HepG2 (cell line): ENCODE measurements around the gene AGRN. TPM values are rescaled to one million over a fixed set of nuclear protein-coding genes. Genes with fewer than 3 reads are reported as not detected.

Experiments used
- CBFB ChIP-seq: sonication (generic); formaldehyde crosslinking; IDR thresholded peaks from 2 replicates; pipeline ENCODE4 v1.4.0; 2020; ENCODE audit warnings: missing genetic modification reagents
- CEBPB ChIP-seq: IDR thresholded peaks from 2 replicates; pipeline ENCODE4 v1.6.1; 2011; ENCODE audit warnings: low read depth, low read length, improper control_type of control experiment, borderline replicate concordance
- FOXK2 ChIP-seq: fragments of 450-650 bp; IDR thresholded peaks from 2 replicates; pipeline ENCODE4 v1.6.1; 2016
- HINFP ChIP-seq: sonication (generic); formaldehyde crosslinking; IDR thresholded peaks from 2 replicates; pipeline ENCODE4 v1.4.0; 2020; ENCODE audit warnings: low read depth, mild to moderate bottlenecking, missing genetic modification reagents
- HMG20A ChIP-seq: IDR thresholded peaks from 2 replicates; pipeline ENCODE4 v1.6.1; 2016; ENCODE audit warnings: borderline replicate concordance
- HNRNPH1 ChIP-seq: fragments of 200-400 bp; formaldehyde crosslinking; optimal IDR thresholded peaks from 2 replicates; pipeline ENCODE3; 2017; ENCODE audit warnings: mild to moderate bottlenecking, low read depth, low read length
- KDM5A ChIP-seq: fragments of 200-600 bp; sonication (generic); IDR thresholded peaks from 2 replicates; pipeline ENCODE4 v1.7.0; 2018; ENCODE audit warnings: antibody characterized with exemption, mild to moderate bottlenecking, low read length, borderline replicate concordance
- NFE2 ChIP-seq: sonication (generic); formaldehyde crosslinking; IDR thresholded peaks from 2 replicates; pipeline ENCODE4 v1.4.0; 2020; ENCODE audit warnings: missing genetic modification reagents
- NR2F2 ChIP-seq: IDR thresholded peaks from 2 replicates; pipeline ENCODE4 v1.6.1; 2012; ENCODE audit warnings: low read depth, inconsistent platforms, borderline replicate concordance
- NR2F6 ChIP-seq, 2 experiments: IDR thresholded peaks; 2 replicates each; pipeline ENCODE4 v1.6.1; 2016; ENCODE audit warnings: antibody characterized with exemption in 1 of 2, mild to moderate bottlenecking in 1 of 2
- RBM39 ChIP-seq: fragments of 200-400 bp; formaldehyde crosslinking; IDR thresholded peaks from one replicate; pipeline ENCODE4 v1.6.1; 2018; ENCODE audit warnings: antibody characterized with exemption, mild to moderate bottlenecking, low read depth, low read length; ENCODE audit not compliant: poor library complexity, severe bottlenecking
- U2AF1 ChIP-seq: fragments of 200-400 bp; formaldehyde crosslinking; optimal IDR thresholded peaks from 2 replicates; pipeline ENCODE3; 2017; ENCODE audit warnings: mild to moderate bottlenecking, low read depth, low read length
- ZNF326 ChIP-seq: sonication (generic); formaldehyde crosslinking; IDR thresholded peaks from 2 replicates; pipeline ENCODE4 v1.4.0; 2020; ENCODE audit warnings: missing genetic modification reagents, borderline replicate concordance
- ZNF660 ChIP-seq: sonication (generic); formaldehyde crosslinking; IDR thresholded peaks from 2 replicates; pipeline ENCODE4 v1.5.1; 2020; ENCODE audit warnings: mild to moderate bottlenecking, low read depth, missing genetic modification reagents, borderline replicate concordance
- ZNF709 ChIP-seq: sonication (generic); formaldehyde crosslinking; IDR thresholded peaks from 2 replicates; pipeline ENCODE4 v1.5.0; 2020; ENCODE audit warnings: mild to moderate bottlenecking, missing genetic modification reagents
- ZSCAN21 ChIP-seq: sonication (generic); formaldehyde crosslinking; IDR thresholded peaks from 2 replicates; pipeline ENCODE4 v1.8.0; 2022; ENCODE audit warnings: mild to moderate bottlenecking, missing genetic modification reagents, moderate library complexity, borderline replicate concordance
- polyA plus RNA-seq, 8 experiments: library from polyadenylated mRNA; depleted of rRNA in 3 of 8; stranded (reverse) in 7 of 8; unstranded in 1 of 8; fragments of >200 nt; fragmentation: Illumina TruSeq in 4 of 8; extraction: Trizol in 4 of 8; gene quantifications; 2 replicates each; pipeline versions ENCODE4 v1.2.1 to v1.2.3, GENCODE V29; 2011 to 2016; ENCODE audit warnings: low read depth in 4 of 8, missing spikeins in 1 of 8, mixed read lengths in 1 of 8; ENCODE audit not compliant: insufficient read depth in 1 of 8
- total RNA-seq, 5 experiments: library from RNA; depleted of rRNA; stranded (reverse); fragments of >200 nt; fragmentation: Illumina TruSeq; extraction: Trizol; gene quantifications; 2 replicates each; pipeline ENCODE4 v1.2.3, GENCODE V29; 2016; ENCODE audit warnings: low read depth in 1 of 5
- TF ChIP-seq, protein P1 (sequence below): sonication (generic); formaldehyde crosslinking; IDR thresholded peaks from 2 replicates; pipeline ENCODE4 v1.4.0; 2020; ENCODE audit warnings: missing genetic modification reagents
- TF ChIP-seq, protein P2 (sequence below): IDR thresholded peaks from 2 replicates; pipeline ENCODE4 v1.6.1; 2016; ENCODE audit warnings: low read depth
- TF ChIP-seq, protein P3 (sequence below): sonication (generic); formaldehyde crosslinking; IDR thresholded peaks from 2 replicates; pipeline ENCODE4 v1.8.0; 2022; ENCODE audit warnings: missing genetic modification reagents, mild to moderate bottlenecking, moderate library complexity, borderline replicate concordance
- TF ChIP-seq, protein P4 (sequence below): sonication (generic); formaldehyde crosslinking; IDR thresholded peaks from 2 replicates; pipeline ENCODE4 v1.4.0; 2020; ENCODE audit warnings: mild to moderate bottlenecking, missing genetic modification reagents

AGRN gene
- total and polyA plus RNA-seq, 2 of the 13 experiments (the other 11 are each of a cell fraction or from before 2014, with no cell fraction given), result 29.8 to 65.2 TPM

DNA sequence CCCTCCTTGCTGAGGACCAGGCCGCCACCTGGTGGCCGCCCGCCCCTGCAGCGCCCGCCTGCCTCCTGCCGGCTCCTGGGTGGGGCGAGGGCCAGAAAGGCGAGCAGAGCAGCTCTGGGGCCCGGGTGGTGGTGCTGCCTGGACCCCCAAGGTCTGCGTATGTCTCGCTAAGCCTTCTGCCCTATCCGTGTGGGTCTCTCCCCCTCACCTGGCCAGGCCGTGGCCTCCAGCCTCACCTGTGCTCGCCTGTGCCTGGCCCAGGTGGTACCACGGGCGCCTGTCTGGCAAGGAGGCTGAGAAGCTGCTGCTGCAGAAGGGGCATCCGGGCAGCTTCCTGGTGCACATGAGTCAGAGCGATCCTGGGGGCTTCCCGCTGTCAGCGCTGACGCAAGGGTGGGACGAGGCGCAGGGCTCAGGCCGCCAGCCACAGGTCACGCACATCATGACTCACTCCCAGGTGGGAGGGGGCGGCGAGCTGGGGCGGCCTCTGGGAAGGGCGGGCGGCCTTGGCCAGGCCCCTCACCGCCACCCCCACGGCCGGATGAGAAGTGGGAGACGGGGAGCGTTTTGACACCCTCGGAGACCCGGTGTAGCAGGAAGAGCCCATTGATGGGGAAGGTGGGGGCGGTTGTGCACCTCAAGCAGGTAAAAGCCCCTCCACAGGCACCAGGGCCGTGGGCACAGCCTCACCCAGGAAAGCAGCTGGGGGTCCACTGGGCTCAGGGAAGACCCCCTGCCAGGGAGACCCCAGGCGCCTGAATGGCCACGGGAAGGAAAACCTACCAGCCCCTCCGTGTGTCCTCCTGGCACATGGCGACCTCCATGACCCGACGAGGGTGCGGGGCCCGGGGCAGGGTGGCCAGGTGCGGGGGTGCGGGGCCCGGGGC is 44.3 kb downstream of the AGRN start (continued):
- no peak for TF ChIP-seq KDM5A
- TF ChIP-seq, protein P1, sequence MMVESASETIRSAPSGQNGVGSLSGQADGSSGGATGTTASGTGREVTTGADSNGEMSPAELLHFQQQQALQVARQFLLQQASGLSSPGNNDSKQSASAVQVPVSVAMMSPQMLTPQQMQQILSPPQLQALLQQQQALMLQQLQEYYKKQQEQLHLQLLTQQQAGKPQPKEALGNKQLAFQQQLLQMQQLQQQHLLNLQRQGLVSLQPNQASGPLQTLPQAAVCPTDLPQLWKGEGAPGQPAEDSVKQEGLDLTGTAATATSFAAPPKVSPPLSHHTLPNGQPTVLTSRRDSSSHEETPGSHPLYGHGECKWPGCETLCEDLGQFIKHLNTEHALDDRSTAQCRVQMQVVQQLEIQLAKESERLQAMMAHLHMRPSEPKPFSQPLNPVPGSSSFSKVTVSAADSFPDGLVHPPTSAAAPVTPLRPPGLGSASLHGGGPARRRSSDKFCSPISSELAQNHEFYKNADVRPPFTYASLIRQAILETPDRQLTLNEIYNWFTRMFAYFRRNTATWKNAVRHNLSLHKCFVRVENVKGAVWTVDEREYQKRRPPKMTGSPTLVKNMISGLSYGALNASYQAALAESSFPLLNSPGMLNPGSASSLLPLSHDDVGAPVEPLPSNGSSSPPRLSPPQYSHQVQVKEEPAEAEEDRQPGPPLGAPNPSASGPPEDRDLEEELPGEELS (CRISPR knock-in tag), result no peak
- TF ChIP-seq HINFP (CRISPR knock-in tag), result no peak
- peak; percentile 49; the same call in 1 of the 2 replicates for TF ChIP-seq NR2F2
- TF ChIP-seq ZNF660 (CRISPR knock-in tag), result no peak
- peak; percentile 74; the same call in 1 of the 2 replicates for TF ChIP-seq CEBPB
- TF ChIP-seq, protein P2, sequence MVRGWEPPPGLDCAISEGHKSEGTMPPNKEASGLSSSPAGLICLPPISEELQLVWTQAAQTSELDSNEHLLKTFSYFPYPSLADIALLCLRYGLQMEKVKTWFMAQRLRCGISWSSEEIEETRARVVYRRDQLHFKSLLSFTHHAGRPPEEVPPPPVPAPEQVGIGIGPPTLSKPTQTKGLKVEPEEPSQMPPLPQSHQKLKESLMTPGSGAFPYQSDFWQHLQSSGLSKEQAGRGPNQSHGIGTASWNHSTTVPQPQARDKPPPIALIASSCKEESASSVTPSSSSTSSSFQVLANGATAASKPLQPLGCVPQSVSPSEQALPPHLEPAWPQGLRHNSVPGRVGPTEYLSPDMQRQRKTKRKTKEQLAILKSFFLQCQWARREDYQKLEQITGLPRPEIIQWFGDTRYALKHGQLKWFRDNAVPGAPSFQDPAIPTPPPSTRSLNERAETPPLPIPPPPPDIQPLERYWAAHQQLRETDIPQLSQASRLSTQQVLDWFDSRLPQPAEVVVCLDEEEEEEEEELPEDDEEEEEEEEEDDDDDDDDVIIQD (CRISPR knock-in tag), result no peak; the same call in 1 of the 2 replicates
- TF ChIP-seq U2AF1, result no peak
- no peak for TF ChIP-seq HNRNPH1
- TF ChIP-seq CBFB (CRISPR knock-in tag), result no peak
- no peak for TF ChIP-seq FOXK2
- TF ChIP-seq ZNF326 (CRISPR knock-in tag), result no peak
- TF ChIP-seq RBM39, result peak; percentile 68
- TF ChIP-seq ZNF709 (CRISPR knock-in tag), result no peak
- TF ChIP-seq, protein P3, sequence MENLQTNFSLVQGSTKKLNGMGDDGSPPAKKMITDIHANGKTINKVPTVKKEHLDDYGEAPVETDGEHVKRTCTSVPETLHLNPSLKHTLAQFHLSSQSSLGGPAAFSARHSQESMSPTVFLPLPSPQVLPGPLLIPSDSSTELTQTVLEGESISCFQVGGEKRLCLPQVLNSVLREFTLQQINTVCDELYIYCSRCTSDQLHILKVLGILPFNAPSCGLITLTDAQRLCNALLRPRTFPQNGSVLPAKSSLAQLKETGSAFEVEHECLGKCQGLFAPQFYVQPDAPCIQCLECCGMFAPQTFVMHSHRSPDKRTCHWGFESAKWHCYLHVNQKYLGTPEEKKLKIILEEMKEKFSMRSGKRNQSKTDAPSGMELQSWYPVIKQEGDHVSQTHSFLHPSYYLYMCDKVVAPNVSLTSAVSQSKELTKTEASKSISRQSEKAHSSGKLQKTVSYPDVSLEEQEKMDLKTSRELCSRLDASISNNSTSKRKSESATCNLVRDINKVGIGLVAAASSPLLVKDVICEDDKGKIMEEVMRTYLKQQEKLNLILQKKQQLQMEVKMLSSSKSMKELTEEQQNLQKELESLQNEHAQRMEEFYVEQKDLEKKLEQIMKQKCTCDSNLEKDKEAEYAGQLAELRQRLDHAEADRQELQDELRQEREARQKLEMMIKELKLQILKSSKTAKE, result peak; percentile 60; the same call in 1 of the 2 replicates
- no peak for TF ChIP-seq ZSCAN21 (CRISPR knock-in tag)
- TF ChIP-seq NR2F6 (IDR thresholded peaks at IDR 0.05), result no peak
- peak; percentile 69; the same call in 1 of the 2 replicates for TF ChIP-seq NR2F6 (CRISPR knock-in tag; IDR thresholded peaks at IDR 0.05)
- TF ChIP-seq, protein P4, sequence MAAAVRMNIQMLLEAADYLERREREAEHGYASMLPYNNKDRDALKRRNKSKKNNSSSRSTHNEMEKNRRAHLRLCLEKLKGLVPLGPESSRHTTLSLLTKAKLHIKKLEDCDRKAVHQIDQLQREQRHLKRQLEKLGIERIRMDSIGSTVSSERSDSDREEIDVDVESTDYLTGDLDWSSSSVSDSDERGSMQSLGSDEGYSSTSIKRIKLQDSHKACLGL (CRISPR knock-in tag), result no peak
- no peak for TF ChIP-seq HMG20A (CRISPR knock-in tag)
- TF ChIP-seq NFE2 (CRISPR knock-in tag), result no peak
